MCF 10A (cell line): ENCODE measurements around the gene VWA5A. TPM values are rescaled to one million over a fixed set of nuclear protein-coding genes. Genes with fewer than 3 reads are reported as not detected.

ENCODE experiments used
- BruUV-seq: library from RNA; stranded (reverse); fragments of 400-500 nt; replicated peaks from 2 replicates; lab custom pipeline; 2021; lab: Mats Ljungman, UMichigan
- CTCF ChIA-PET: fragments of 300-600 bp; sonication (Branson Sonifier 250); formaldehyde crosslinking; extraction: SDS; loops from one replicate; lab custom pipeline; 2021; ENCODE audit warnings: antibody characterized with exemption, inconsistent platforms; lab: Yijun Ruan, JAX
- POLR2A ChIA-PET: fragments of 300-600, 350-650 bp; sonication (Branson Sonifier 250); formaldehyde crosslinking; extraction: SDS; loops from one replicate; lab custom pipeline; 2020; ENCODE audit warnings: antibody characterized with exemption, inconsistent platforms; lab: Yijun Ruan, JAX
- DNase-seq: peaks from one replicate; pipeline ENCODE4 v3.0.0-alpha.2; 2018; ENCODE audit not compliant: unreplicated experiment
- H3K27ac Mint-ChIP-seq: one replicate; pipeline ENCODE4 v1.8.0; 2022; ENCODE audit warnings: mild to moderate bottlenecking, low read depth, mixed read lengths; ENCODE audit not compliant: unreplicated experiment
- H3K27me3 Mint-ChIP-seq: one replicate; pipeline ENCODE4 v1.8.0; 2022; ENCODE audit warnings: mixed read lengths; ENCODE audit not compliant: insufficient read depth, unreplicated experiment
- H3K36me3 Mint-ChIP-seq: one replicate; pipeline ENCODE4 v1.8.0; 2022; ENCODE audit warnings: mild to moderate bottlenecking, moderate library complexity, mixed read lengths; ENCODE audit not compliant: insufficient read depth, unreplicated experiment
- H3K4me1 Mint-ChIP-seq: one replicate; pipeline ENCODE4 v1.8.0; 2022; ENCODE audit warnings: mixed read lengths; ENCODE audit not compliant: insufficient read depth, unreplicated experiment
- H3K4me3 Mint-ChIP-seq: one replicate; pipeline ENCODE4 v1.8.0; 2022; ENCODE audit warnings: mild to moderate bottlenecking, moderate library complexity, mixed read lengths; ENCODE audit not compliant: unreplicated experiment
- H3K9me3 Mint-ChIP-seq: one replicate; pipeline ENCODE4 v1.8.0; 2022; ENCODE audit warnings: mixed read lengths; ENCODE audit not compliant: unreplicated experiment
- intact Hi-C: fragments of 100-400 bp; cut with micrococcal nuclease; formaldehyde crosslinking; loops from 2 replicates; pipeline ENCODE4 v1.14.1; 2022
- total RNA-seq: library from RNA; stranded (reverse); gene quantifications from 2 replicates; pipeline ENCODE4 v1.2.3, GENCODE V29; 2022
- TF ChIP-seq, protein P1 (sequence below): fragments of 200-600 bp; IDR thresholded peaks from one replicate; pipeline ENCODE4 v1.8.0; 2022; ENCODE audit warnings: antibody characterized with exemption, mild to moderate bottlenecking; ENCODE audit not compliant: unreplicated experiment

The VWA5A gene
- total RNA-seq, 1 experiment from 2014 or later: 7.9 TPM

GRCh38 chr11:124079631-124080326, 35.5 kb upstream of the VWA5A start:
- H3K4me1 Mint-ChIP-seq: no peaks in the 10 kb centered on the region
- H3K27me3 Mint-ChIP-seq: no peaks in the 10 kb centered on the region
- intact Hi-C loops: no loop called here
- CTCF ChIA-PET: interaction anchor here (1.0 to 1.6 kb wide), 2 partner anchors 8 to 115 kb away, joined by 6 read pairs; no protein-coding TSS in a partner anchor
- no TSS peak for BruUV-seq
- no peak for DNase-seq
- H3K36me3 Mint-ChIP-seq: no peaks in the 10 kb centered on the region
- H3K9me3 Mint-ChIP-seq: no peaks in the 10 kb centered on the region
- H3K27ac Mint-ChIP-seq: no peak overlapping the region
- TF ChIP-seq, protein P1, sequence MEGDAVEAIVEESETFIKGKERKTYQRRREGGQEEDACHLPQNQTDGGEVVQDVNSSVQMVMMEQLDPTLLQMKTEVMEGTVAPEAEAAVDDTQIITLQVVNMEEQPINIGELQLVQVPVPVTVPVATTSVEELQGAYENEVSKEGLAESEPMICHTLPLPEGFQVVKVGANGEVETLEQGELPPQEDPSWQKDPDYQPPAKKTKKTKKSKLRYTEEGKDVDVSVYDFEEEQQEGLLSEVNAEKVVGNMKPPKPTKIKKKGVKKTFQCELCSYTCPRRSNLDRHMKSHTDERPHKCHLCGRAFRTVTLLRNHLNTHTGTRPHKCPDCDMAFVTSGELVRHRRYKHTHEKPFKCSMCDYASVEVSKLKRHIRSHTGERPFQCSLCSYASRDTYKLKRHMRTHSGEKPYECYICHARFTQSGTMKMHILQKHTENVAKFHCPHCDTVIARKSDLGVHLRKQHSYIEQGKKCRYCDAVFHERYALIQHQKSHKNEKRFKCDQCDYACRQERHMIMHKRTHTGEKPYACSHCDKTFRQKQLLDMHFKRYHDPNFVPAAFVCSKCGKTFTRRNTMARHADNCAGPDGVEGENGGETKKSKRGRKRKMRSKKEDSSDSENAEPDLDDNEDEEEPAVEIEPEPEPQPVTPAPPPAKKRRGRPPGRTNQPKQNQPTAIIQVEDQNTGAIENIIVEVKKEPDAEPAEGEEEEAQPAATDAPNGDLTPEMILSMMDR: no peak
- POLR2A ChIA-PET: interaction anchor here (0.6 kb wide), 1 partner anchor 809 kb away, joined by 3 read pairs; no protein-coding TSS in a partner anchor
- no peak overlapping the region for H3K4me3 Mint-ChIP-seq

DNA sequence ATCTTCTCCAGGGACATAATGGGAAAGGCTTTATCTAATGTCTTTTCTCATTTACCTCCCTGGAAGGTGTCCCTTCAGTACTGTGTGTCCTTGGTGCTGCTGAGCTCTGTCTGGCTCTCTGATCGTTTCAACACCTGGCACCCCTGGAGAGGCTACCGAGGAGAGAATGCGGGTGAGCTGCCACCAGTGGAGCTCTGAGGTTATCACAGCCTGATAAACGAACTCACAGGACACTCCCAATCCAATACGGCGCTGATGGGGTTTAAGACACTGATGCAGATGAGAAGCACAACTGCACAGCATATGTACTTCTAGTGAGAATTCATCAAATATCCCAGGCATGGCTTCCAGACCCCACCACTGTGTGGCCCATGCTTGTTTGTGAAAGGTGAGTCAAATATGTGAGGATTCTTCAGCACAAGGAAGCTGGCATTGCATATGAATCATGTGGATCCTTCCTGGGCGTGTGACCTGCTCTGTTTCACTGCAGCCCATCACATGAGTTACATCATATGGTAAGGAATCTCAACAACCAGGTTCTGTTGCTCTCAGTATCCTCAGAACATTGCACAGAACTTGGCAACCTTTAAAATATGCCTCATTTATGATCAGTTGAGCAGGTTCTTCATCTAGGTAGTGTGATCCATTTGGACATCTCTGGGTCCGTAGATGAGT, 34.8 kb upstream of the VWA5A start:
- BruUV-seq: no TSS peak
- TF ChIP-seq, protein P1: no peak
- no peak overlapping the region for H3K4me3 Mint-ChIP-seq
- ChIA-PET CTCF (interaction anchor here (0.6 to 1.6 kb wide), 4 partner anchors 9 to 230 kb away, joined by 3 to 6 read pairs (median 5); no protein-coding TSS in a partner anchor), POLR2A (interaction anchor here (0.6 kb wide), 1 partner anchor 810 kb away, joined by 3 read pairs; no protein-coding TSS in a partner anchor)
- DNase-seq: peak; percentile 26
- intact Hi-C loops: no loop called here
- H3K27me3 Mint-ChIP-seq: no peaks in the 10 kb centered on the region
- no peak overlapping the region for H3K27ac Mint-ChIP-seq
- H3K4me1 Mint-ChIP-seq: peaks cover 4% of the 10 kb centered on the region
- H3K36me3 Mint-ChIP-seq: no peaks in the 10 kb centered on the region
- no peaks in the 10 kb centered on the region for H3K9me3 Mint-ChIP-seq

DNA sequence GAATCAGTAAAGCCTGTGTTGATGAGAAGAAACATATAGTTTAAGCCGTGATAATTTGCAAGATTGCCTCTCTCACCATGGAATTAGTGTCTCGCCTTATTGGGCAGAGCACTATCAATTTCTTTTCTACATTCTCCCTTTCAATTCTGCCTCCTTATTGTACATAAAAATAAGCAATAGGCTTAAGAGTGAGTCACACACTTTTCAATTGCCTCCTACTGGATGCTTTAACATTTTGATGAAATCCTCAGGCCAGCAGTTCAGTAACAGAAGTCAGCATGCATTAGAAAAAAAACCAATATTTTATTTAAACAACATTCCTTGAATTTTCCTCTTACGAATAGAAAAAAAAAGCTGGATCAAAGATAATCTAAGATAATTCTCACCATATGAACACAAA, 33.8 kb upstream of the VWA5A start:
- ChIA-PET CTCF (interaction anchor here (0.6 to 2.0 kb wide), 6 partner anchors 9 to 374 kb away, joined by 3 to 20 read pairs (median 4); no protein-coding TSS in a partner anchor), POLR2A (interaction anchor here (1.2 kb wide), 1 partner anchor 321 kb away, joined by 3 read pairs; no protein-coding TSS in a partner anchor)
- BruUV-seq: no TSS peak
- H3K4me1 Mint-ChIP-seq: peaks cover 10% of the 10 kb centered on the region
- H3K9me3 Mint-ChIP-seq: no peaks in the 10 kb centered on the region
- no peaks in the 10 kb centered on the region for H3K27me3 Mint-ChIP-seq
- H3K36me3 Mint-ChIP-seq: no peaks in the 10 kb centered on the region
- TF ChIP-seq, protein P1: no peak
- H3K27ac Mint-ChIP-seq: no peak overlapping the region
- no peak overlapping the region for H3K4me3 Mint-ChIP-seq
- DNase-seq: no peak
- intact Hi-C loops: no loop called here

DNA sequence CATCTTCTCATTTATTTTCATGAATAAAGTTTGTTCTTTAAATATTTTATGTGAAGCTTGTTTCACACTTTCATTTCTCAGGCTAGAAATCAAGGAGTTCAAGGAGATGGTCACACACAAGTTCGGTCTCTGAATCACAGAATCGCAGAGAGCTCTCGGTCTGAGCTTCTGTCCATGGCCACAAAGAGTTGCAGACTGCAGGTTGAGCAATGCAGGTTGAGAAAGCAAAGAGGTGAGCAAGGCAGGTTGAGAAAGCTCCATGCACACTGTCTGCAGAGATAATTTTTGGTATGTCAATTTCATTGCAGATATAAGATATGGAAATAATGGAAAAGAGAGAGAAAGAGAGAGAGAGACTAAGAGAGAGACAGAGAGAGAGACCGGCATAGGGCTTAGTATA, 32.9 kb upstream of the VWA5A start:
- ChIA-PET CTCF (interaction anchor here (0.7 to 2.0 kb wide), 8 partner anchors 10 to 375 kb away, joined by 3 to 20 read pairs (median 4); no protein-coding TSS in a partner anchor), POLR2A (interaction anchor here (0.6 to 1.2 kb wide), 4 partner anchors 12 to 501 kb away, joined by 3 to 4 read pairs (median 3); no protein-coding TSS in a partner anchor)
- no peaks in the 10 kb centered on the region for H3K36me3 Mint-ChIP-seq
- H3K4me3 Mint-ChIP-seq: no peak overlapping the region
- peak; percentile 23 for DNase-seq
- H3K4me1 Mint-ChIP-seq: peaks cover 10% of the 10 kb centered on the region
- no peaks in the 10 kb centered on the region for H3K9me3 Mint-ChIP-seq
- BruUV-seq: no TSS peak
- H3K27ac Mint-ChIP-seq: no peak overlapping the region
- TF ChIP-seq, protein P1: no peak
- intact Hi-C loops: no loop called here
- no peaks in the 10 kb centered on the region for H3K27me3 Mint-ChIP-seq
